ENCODE results near the gene CCDC142. TPM values are rescaled to one million over a fixed set of nuclear protein-coding genes. Genes with fewer than 3 reads are reported as not detected.

The CCDC142 gene
- polyA plus RNA-seq, 1 of the 3 experiments (the other 2 are of a cell fraction), result 8.7 TPM

DNA sequence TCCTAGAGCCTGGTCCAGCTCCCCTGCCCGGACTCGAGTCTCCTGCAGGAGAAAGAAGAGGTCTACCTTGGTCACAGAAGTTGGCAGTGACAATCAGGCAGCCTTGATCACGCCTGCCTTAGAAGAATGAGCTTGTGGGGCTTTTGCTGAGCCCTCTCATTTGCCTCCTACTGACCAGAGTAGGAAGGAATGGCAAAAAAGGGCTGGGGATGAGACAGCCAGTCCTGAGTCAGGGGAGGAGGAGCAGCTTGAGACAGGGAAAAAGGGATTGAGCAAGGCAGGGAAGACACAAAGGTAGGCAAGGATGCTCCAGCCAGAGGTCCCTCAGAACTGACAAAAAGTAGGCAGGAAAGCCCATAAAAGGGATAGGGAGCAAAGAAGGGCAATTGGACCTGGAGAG is 55.2 kb downstream of the CCDC142 start:
- Histone ChIP-seq H3K27me3 (ENCODE audit: insufficient read depth) (no peaks in the 10 kb centered on the region), H3K36me3 (replicated peaks in 1 of 2; ENCODE audit: control insufficient read depth in 1 of 2, insufficient read depth in 2 of 2, low read length in 1 of 2) (peaks cover 13 to 57% of the 10 kb centered on the region in 2 experiments), H3K4me1 (ENCODE audit: control insufficient read depth in 1 of 2, insufficient read depth in 2 of 2, low read depth in 1 of 2, low read length in 1 of 2) (peaks cover 0 to 9% of the 10 kb centered on the region in 2 experiments; a peak in 1 of 4 replicates), H3K9me3 (no peaks in the 10 kb centered on the region), H3K9ac (no peak overlapping the region), H3K4me3 (ENCODE audit: low read depth in 2 of 2, low read length in 1 of 2) (no peak overlapping the region), H3K4me2 (no peak overlapping the region), H2AFZ (ENCODE audit: low read depth) (no peak overlapping the region), H3K27ac (ENCODE audit: low read depth in 2 of 2, low read length in 1 of 2) (no peak overlapping the region), H3K79me2 (ENCODE audit: insufficient read depth) (no peaks in the 10 kb centered on the region), H3K9me2 (no peaks in the 10 kb centered on the region), H3F3A (replicated peaks; ENCODE audit: insufficient read depth) (peaks cover 4% of the 10 kb centered on the region), H4K20me1 (ENCODE audit: insufficient read depth) (no peaks in the 10 kb centered on the region)
- WGBS (ENCODE audit: low lambda C conversion rate), result 76% methylated on average over 3 of the region's 3 CpGs
- POLR2A ChIA-PET, result interaction anchor here (2.7 kb wide), 1 partner anchor 12 kb away, joined by 15 read pairs; no protein-coding TSS in a partner anchor
- no peak for TF ChIP-seq RAD21 (IDR thresholded peaks at IDR 0.05; ENCODE audit: low read length)
- no peak for TF ChIP-seq NFIC (IDR thresholded peaks at IDR 0.05; ENCODE audit: borderline replicate concordance)
- no peak for DNase-seq
- CTCF ChIA-PET, result interaction anchor here (1.9 kb wide), 1 partner anchor 93 kb away, joined by 4 read pairs; no protein-coding TSS in a partner anchor

DNA sequence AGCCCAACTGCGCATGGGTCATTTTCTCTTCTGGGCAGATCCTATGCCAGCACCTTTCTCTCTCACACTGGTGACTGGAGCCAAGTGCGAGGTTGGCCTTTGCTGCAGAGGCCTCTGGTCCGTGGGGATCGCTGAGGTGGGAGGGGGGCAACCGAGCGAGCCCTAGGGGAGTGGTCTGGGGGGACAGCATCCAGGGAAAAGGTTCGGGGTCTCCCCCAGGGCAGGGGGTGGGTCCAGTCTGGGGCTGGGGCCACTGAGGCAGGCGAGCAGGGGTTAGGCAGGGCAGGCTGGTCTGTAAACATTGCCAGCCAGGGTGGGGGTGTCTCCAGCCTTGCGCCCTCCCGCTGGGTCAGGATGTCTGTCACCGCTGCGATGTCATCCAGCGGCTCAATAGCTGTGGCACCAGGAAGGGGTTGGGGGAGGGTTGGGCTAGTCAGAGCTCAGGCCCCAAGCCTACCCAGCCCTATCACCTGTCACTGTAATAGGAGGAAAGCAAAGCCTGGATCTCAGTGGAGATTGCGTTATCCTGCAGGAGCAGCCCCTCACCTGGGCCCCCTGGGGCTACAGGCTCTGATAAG is 56.5 kb downstream of the CCDC142 start:
- no peaks in the 10 kb centered on the region for H3K79me2 ChIP-seq (ENCODE audit: insufficient read depth)
- H3K27me3 ChIP-seq (ENCODE audit: insufficient read depth), result no peaks in the 10 kb centered on the region
- peaks cover 0 to 13% of the 10 kb centered on the region in 2 experiments; a peak in 1 of 4 replicates for H3K4me1 ChIP-seq (ENCODE audit: control insufficient read depth in 1 of 2, insufficient read depth in 2 of 2, low read depth in 1 of 2, low read length in 1 of 2)
- 94% methylated on average over 11 of the region's 14 CpGs for WGBS (ENCODE audit: low lambda C conversion rate)
- H3F3A ChIP-seq (replicated peaks; ENCODE audit: insufficient read depth), result peaks cover 4% of the 10 kb centered on the region
- H3K4me3 ChIP-seq (ENCODE audit: low read depth in 2 of 2, low read length in 1 of 2), result no peak overlapping the region
- peaks cover 6 to 47% of the 10 kb centered on the region in 2 experiments for H3K36me3 ChIP-seq (replicated peaks in 1 of 2; ENCODE audit: control insufficient read depth in 1 of 2, insufficient read depth in 2 of 2, low read length in 1 of 2)
- TF ChIP-seq, protein P1, sequence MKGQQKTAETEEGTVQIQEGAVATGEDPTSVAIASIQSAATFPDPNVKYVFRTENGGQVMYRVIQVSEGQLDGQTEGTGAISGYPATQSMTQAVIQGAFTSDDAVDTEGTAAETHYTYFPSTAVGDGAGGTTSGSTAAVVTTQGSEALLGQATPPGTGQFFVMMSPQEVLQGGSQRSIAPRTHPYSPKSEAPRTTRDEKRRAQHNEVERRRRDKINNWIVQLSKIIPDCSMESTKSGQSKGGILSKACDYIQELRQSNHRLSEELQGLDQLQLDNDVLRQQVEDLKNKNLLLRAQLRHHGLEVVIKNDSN (IDR thresholded peaks at IDR 0.05; ENCODE audit: borderline replicate concordance, low read depth), result no peak
- TF ChIP-seq GABPA (IDR thresholded peaks at IDR 0.05; ENCODE audit: low read depth) (no peak), EZH2phosphoT487 (IDR thresholded peaks at IDR 0.05; ENCODE audit: borderline replicate concordance, low read depth) (no peak), TAF1 (IDR thresholded peaks at IDR 0.05; ENCODE audit: borderline replicate concordance, low read depth, low read length) (no peak), RCOR1 (IDR thresholded peaks at IDR 0.05; ENCODE audit: low read length) (no peak), JUND (IDR thresholded peaks at IDR 0.05) (no peak), YY1 (IDR thresholded peaks at IDR 0.05; ENCODE audit: low read depth) (no peak), RFX5 (IDR thresholded peaks at IDR 0.05; ENCODE audit: low read length) (no peak), MEF2A (IDR thresholded peaks at IDR 0.05; ENCODE audit: borderline replicate concordance, low read depth) (no peak), FOSL2 (IDR thresholded peaks at IDR 0.05; ENCODE audit: borderline replicate concordance, low read depth) (no peak), POLR2AphosphoS5 (IDR thresholded peaks at IDR 0.05; ENCODE audit: low read depth, low read length) (no peak)
- TF ChIP-seq, protein P2, sequence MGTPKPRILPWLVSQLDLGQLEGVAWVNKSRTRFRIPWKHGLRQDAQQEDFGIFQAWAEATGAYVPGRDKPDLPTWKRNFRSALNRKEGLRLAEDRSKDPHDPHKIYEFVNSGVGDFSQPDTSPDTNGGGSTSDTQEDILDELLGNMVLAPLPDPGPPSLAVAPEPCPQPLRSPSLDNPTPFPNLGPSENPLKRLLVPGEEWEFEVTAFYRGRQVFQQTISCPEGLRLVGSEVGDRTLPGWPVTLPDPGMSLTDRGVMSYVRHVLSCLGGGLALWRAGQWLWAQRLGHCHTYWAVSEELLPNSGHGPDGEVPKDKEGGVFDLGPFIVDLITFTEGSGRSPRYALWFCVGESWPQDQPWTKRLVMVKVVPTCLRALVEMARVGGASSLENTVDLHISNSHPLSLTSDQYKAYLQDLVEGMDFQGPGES (IDR thresholded peaks at IDR 0.05; ENCODE audit: low read depth, low read length), result no peak
- TF ChIP-seq, protein P3, sequence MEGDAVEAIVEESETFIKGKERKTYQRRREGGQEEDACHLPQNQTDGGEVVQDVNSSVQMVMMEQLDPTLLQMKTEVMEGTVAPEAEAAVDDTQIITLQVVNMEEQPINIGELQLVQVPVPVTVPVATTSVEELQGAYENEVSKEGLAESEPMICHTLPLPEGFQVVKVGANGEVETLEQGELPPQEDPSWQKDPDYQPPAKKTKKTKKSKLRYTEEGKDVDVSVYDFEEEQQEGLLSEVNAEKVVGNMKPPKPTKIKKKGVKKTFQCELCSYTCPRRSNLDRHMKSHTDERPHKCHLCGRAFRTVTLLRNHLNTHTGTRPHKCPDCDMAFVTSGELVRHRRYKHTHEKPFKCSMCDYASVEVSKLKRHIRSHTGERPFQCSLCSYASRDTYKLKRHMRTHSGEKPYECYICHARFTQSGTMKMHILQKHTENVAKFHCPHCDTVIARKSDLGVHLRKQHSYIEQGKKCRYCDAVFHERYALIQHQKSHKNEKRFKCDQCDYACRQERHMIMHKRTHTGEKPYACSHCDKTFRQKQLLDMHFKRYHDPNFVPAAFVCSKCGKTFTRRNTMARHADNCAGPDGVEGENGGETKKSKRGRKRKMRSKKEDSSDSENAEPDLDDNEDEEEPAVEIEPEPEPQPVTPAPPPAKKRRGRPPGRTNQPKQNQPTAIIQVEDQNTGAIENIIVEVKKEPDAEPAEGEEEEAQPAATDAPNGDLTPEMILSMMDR (IDR thresholded peaks at IDR 0.05), result no peak
- TF ChIP-seq, protein P4, sequence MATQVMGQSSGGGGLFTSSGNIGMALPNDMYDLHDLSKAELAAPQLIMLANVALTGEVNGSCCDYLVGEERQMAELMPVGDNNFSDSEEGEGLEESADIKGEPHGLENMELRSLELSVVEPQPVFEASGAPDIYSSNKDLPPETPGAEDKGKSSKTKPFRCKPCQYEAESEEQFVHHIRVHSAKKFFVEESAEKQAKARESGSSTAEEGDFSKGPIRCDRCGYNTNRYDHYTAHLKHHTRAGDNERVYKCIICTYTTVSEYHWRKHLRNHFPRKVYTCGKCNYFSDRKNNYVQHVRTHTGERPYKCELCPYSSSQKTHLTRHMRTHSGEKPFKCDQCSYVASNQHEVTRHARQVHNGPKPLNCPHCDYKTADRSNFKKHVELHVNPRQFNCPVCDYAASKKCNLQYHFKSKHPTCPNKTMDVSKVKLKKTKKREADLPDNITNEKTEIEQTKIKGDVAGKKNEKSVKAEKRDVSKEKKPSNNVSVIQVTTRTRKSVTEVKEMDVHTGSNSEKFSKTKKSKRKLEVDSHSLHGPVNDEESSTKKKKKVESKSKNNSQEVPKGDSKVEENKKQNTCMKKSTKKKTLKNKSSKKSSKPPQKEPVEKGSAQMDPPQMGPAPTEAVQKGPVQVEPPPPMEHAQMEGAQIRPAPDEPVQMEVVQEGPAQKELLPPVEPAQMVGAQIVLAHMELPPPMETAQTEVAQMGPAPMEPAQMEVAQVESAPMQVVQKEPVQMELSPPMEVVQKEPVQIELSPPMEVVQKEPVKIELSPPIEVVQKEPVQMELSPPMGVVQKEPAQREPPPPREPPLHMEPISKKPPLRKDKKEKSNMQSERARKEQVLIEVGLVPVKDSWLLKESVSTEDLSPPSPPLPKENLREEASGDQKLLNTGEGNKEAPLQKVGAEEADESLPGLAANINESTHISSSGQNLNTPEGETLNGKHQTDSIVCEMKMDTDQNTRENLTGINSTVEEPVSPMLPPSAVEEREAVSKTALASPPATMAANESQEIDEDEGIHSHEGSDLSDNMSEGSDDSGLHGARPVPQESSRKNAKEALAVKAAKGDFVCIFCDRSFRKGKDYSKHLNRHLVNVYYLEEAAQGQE (IDR thresholded peaks at IDR 0.05; ENCODE audit: low read depth, low read length), result no peak
- H3K9me3 ChIP-seq, result no peaks in the 10 kb centered on the region
- H3K27ac ChIP-seq (ENCODE audit: low read depth in 2 of 2, low read length in 1 of 2), result no peak overlapping the region
- no peaks in the 10 kb centered on the region for H4K20me1 ChIP-seq (ENCODE audit: insufficient read depth)
- ChIA-PET CTCF (no interaction called here), POLR2A (interaction anchor here (2.7 kb wide), 1 partner anchor 14 kb away, joined by 15 read pairs; no protein-coding TSS in a partner anchor)
- no peak for DNase-seq
- no peak overlapping the region for H3K4me2 ChIP-seq
- H2AFZ ChIP-seq (ENCODE audit: low read depth), result no peak overlapping the region
- no peak overlapping the region for H3K9ac ChIP-seq
- H3K9me2 ChIP-seq, result no peaks in the 10 kb centered on the region

All from SK-N-SH (cell line).